Loucy (cell line): ENCODE measurements around the gene TENM3.

Experiments used
- H2AFZ ChIP-seq: fragments of 200-600 bp; sonication (generic); 2 replicates; pipeline ENCODE4 v1.6.0; 2016; ENCODE audit warnings: antibody characterized with exemption, mild to moderate bottlenecking, low read length, moderate library complexity
- H3F3A ChIP-seq: fragments of 200-600 bp; 2 replicates; pipeline ENCODE4 v1.6.0; 2016; ENCODE audit warnings: antibody characterized with exemption, low read depth, mild to moderate bottlenecking
- H3K27me3 ChIP-seq: fragments of 200-600 bp; sonication (generic); 2 replicates; pipeline ENCODE4 v1.6.1; 2014; ENCODE audit warnings: low read length, mild to moderate bottlenecking; ENCODE audit not compliant: insufficient read depth, poor library complexity, severe bottlenecking
- H3K36me3 ChIP-seq: fragments of 200-600 bp; sonication (generic); 2 replicates; pipeline ENCODE4 v1.6.1; 2016; ENCODE audit warnings: low read length; ENCODE audit not compliant: insufficient read depth
- H3K4me1 ChIP-seq: fragments of 200-600 bp; sonication (generic); 2 replicates; pipeline ENCODE4 v1.5.1; 2014; ENCODE audit warnings: low read length, mild to moderate bottlenecking; ENCODE audit not compliant: insufficient read depth, poor library complexity, severe bottlenecking
- H3K4me2 ChIP-seq: fragments of 200-600 bp; sonication (generic); 2 replicates; pipeline ENCODE4 v1.6.0; 2014; ENCODE audit warnings: antibody characterized with exemption, low read length, low read depth, mild to moderate bottlenecking; ENCODE audit not compliant: poor library complexity, severe bottlenecking
- H3K4me3 ChIP-seq: fragments of 200-600 bp; sonication (generic); 2 replicates; pipeline ENCODE4 v1.5.1; 2014; ENCODE audit warnings: low read length, mild to moderate bottlenecking, mixed read lengths; ENCODE audit not compliant: poor library complexity, severe bottlenecking
- H3K79me2 ChIP-seq: fragments of 200-600 bp; sonication (generic); 2 replicates; pipeline ENCODE4 v1.6.1; 2014; ENCODE audit warnings: low read length; ENCODE audit not compliant: insufficient read depth
- H3K9ac ChIP-seq: fragments of 200-600 bp; sonication (generic); 2 replicates; pipeline ENCODE4 v1.6.0; 2014; ENCODE audit warnings: mild to moderate bottlenecking, low read depth, low read length, moderate library complexity; ENCODE audit not compliant: poor library complexity, severe bottlenecking
- H3K9me2 ChIP-seq: fragments of 200-600 bp; sonication (generic); replicated peaks from 2 replicates; pipeline ENCODE4 v1.6.1; 2016; ENCODE audit warnings: low read depth, low read length, mixed read lengths
- H3K9me3 ChIP-seq: fragments of 200-600 bp; sonication (generic); 2 replicates; pipeline ENCODE4 v1.6.1; 2014; ENCODE audit warnings: mild to moderate bottlenecking, antibody characterized with exemption, low read length, low read depth; ENCODE audit not compliant: insufficient read depth
- H4K20me1 ChIP-seq: fragments of 200-600 bp; sonication (generic); 2 replicates; pipeline ENCODE4 v1.6.0; 2014; ENCODE audit warnings: antibody characterized with exemption, low read length, mild to moderate bottlenecking; ENCODE audit not compliant: insufficient read depth, poor library complexity, severe bottlenecking
- EZH2phosphoT487 ChIP-seq: fragments of 200-600 bp; IDR thresholded peaks from 2 replicates; pipeline ENCODE4 v1.6.1; 2018; ENCODE audit warnings: antibody characterized with exemption, mild to moderate bottlenecking, moderate library complexity, borderline replicate concordance
- TF ChIP-seq, protein P1 (sequence below): fragments of 200-600 bp; sonication (generic); conservative IDR thresholded peaks from 2 replicates; pipeline ENCODE4 v1.5.1; 2014; ENCODE audit warnings: mild to moderate bottlenecking, antibody characterized with exemption, low read length

The TENM3 gene

GRCh38 chr4:182339221-182339641 lies 96.0 kb downstream of the TENM3 start:
- no peak overlapping the region for H2AFZ ChIP-seq
- H3K4me1 ChIP-seq: no peaks in the 10 kb centered on the region

DNA sequence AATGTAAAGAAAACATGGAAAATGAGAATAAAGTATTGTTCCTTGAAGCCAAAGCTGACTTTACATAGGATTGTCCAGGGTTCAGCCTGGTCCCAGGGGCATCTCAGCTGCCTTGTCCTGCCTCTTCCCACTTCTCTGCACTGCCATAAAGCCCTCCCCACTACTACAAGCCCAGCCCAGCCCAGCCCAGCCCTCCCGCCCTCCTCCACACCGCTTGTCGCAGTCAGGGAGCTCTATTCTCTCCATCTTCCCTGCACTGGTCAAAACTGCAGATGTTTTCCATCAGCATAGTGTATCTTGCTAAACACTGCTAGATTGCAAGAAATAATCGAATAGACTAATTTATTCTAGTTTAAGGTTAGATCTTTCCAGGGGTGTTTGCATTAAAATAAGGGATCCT lies 100.3 kb downstream of the TENM3 start:
- Histone ChIP-seq H3K4me1 (no peaks in the 10 kb centered on the region), H3K9me3 (no peaks in the 10 kb centered on the region), H3K9me2 (no peaks in the 10 kb centered on the region), H3K36me3 (no peaks in the 10 kb centered on the region), H3K9ac (no peak overlapping the region), H3K79me2 (no peaks in the 10 kb centered on the region), H2AFZ (no peak overlapping the region), H3K4me2 (no peak overlapping the region), H3K4me3 (no peak overlapping the region), H3F3A (no peaks in the 10 kb centered on the region), H3K27me3 (no peaks in the 10 kb centered on the region), H4K20me1 (no peaks in the 10 kb centered on the region)
- TF ChIP-seq EZH2phosphoT487: no peak
- TF ChIP-seq, protein P1, sequence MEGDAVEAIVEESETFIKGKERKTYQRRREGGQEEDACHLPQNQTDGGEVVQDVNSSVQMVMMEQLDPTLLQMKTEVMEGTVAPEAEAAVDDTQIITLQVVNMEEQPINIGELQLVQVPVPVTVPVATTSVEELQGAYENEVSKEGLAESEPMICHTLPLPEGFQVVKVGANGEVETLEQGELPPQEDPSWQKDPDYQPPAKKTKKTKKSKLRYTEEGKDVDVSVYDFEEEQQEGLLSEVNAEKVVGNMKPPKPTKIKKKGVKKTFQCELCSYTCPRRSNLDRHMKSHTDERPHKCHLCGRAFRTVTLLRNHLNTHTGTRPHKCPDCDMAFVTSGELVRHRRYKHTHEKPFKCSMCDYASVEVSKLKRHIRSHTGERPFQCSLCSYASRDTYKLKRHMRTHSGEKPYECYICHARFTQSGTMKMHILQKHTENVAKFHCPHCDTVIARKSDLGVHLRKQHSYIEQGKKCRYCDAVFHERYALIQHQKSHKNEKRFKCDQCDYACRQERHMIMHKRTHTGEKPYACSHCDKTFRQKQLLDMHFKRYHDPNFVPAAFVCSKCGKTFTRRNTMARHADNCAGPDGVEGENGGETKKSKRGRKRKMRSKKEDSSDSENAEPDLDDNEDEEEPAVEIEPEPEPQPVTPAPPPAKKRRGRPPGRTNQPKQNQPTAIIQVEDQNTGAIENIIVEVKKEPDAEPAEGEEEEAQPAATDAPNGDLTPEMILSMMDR: no peak

More at GRCh38 chr4:182339221-182339641, 96.0 kb downstream of the TENM3 start:
- H3K9me3 ChIP-seq: no peaks in the 10 kb centered on the region
- no peaks in the 10 kb centered on the region for H3K27me3 ChIP-seq
- H4K20me1 ChIP-seq: no peaks in the 10 kb centered on the region
- TF ChIP-seq, protein P1: no peak
- TF ChIP-seq EZH2phosphoT487: no peak
- H3K9me2 ChIP-seq: no peaks in the 10 kb centered on the region
- H3K4me2 ChIP-seq: no peak overlapping the region
- H3K36me3 ChIP-seq: no peaks in the 10 kb centered on the region
- H3K4me3 ChIP-seq: no peak overlapping the region
- no peaks in the 10 kb centered on the region for H3F3A ChIP-seq
- H3K9ac ChIP-seq: no peak overlapping the region
- no peaks in the 10 kb centered on the region for H3K79me2 ChIP-seq

DNA sequence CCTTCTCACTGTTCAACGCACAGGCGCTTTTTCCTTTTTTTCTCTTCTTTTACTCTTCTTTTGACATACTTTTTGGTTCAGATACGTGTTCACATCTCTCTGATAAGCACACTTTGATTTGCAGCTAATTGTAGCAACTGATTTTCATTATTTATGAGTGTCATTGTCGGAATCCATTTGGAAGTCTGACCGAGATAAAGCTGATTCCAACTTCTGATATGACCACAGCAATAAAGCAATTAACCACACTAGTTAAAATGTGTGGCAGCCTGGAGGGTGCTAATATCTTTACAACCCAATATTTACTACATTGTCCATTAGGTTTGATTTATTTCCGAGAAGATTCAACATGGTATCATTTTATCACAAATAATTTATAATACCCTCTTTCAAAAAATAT lies 101.8 kb downstream of the TENM3 start:
- Histone ChIP-seq H3K9me3 (no peaks in the 10 kb centered on the region), H4K20me1 (no peaks in the 10 kb centered on the region), H3F3A (no peaks in the 10 kb centered on the region), H3K9ac (no peak overlapping the region), H3K9me2 (no peaks in the 10 kb centered on the region), H3K4me1 (no peaks in the 10 kb centered on the region), H3K4me3 (no peak overlapping the region), H2AFZ (no peak overlapping the region), H3K36me3 (no peaks in the 10 kb centered on the region), H3K79me2 (no peaks in the 10 kb centered on the region), H3K27me3 (no peaks in the 10 kb centered on the region), H3K4me2 (no peak overlapping the region)
- TF ChIP-seq, protein P1: no peak
- no peak for TF ChIP-seq EZH2phosphoT487
